ENCODE data around the gene STPG2.

DNA sequence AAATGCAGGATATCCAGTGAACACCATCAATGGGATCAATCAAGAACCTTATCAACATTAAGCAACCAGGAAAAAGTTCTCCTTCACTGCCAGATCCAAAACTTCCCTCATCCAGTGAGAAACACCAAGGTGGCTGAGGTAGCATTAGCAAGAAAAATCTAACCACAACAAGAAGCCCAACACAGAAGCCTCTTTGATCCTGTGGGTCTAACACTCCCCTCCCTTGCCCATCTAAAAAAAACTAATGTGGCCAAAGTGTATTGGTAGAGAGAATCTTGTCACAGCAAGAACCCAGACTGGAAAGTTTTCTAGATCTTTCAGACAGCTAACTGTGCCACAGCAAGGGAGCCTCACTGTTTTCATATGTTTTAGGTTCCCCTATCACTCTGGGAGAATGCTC lies 558.0 kb downstream of the STPG2 start:
- no peak for TF ChIP-seq CTCF (IDR thresholded peaks at IDR 0.05)
- no peak for TF ChIP-seq POLR2A (IDR thresholded peaks at IDR 0.05)
